ENCODE measurements around the gene TMEM250.

Gene TMEM250

GRCh38 chr9:136147038-136147889 lies 28.6 kb upstream of the TMEM250 start:
- DNase-seq: no peak

GRCh38 chr9:136146126-136147037 lies 27.7 kb upstream of the TMEM250 start:
- DNase-seq: no peak

- DNase-seq: no peak
Observed at GRCh38 chr9:136145580-136145979, 26.9 kb upstream of the TMEM250 start.

- no peak for DNase-seq
Observed at GRCh38 chr9:136144450-136144849, 25.8 kb upstream of the TMEM250 start.

- no peak for DNase-seq
Observed at GRCh38 chr9:136143215-136144001, 24.7 kb upstream of the TMEM250 start.

- no peak for DNase-seq
Observed at GRCh38 chr9:136142859-136143214, 24.2 kb upstream of the TMEM250 start.

- DNase-seq: no peak
Observed at GRCh38 chr9:136142414-136142796, 23.7 kb upstream of the TMEM250 start.

GRCh38 chr9:136141682-136142413 lies 23.2 kb upstream of the TMEM250 start:
- DNase-seq: no peak

GRCh38 chr9:136140966-136141365 lies 22.3 kb upstream of the TMEM250 start:
- no peak for DNase-seq

GRCh38 chr9:136140046-136140445 lies 21.4 kb upstream of the TMEM250 start:
- no peak for DNase-seq

GRCh38 chr9:136138566-136138965 lies 19.9 kb upstream of the TMEM250 start:
- DNase-seq: no peak

- no peak for DNase-seq
Observed at GRCh38 chr9:136137321-136138265, 18.9 kb upstream of the TMEM250 start.

GRCh38 chr9:136136127-136136925 lies 17.7 kb upstream of the TMEM250 start:
- no peak for DNase-seq

- DNase-seq: no peak
Observed at GRCh38 chr9:136135326-136136126, 16.9 kb upstream of the TMEM250 start.

- DNase-seq: no peak
Observed at GRCh38 chr9:136133959-136134484, 15.3 kb upstream of the TMEM250 start.

- DNase-seq: no peak
Observed at GRCh38 chr9:136133191-136133958, 14.7 kb upstream of the TMEM250 start.

GRCh38 chr9:136132512-136133050 lies 13.9 kb upstream of the TMEM250 start:
- DNase-seq: no peak
